Activated CD4-positive, alpha-beta T cell treated with anti-CD3 and anti-CD28 coated beads for 1 hour (primary cell): ENCODE measurements around the gene EPHA6.
"Not testable (repeated sequence)": the region's sequence is repeated elsewhere in the genome, so short reads cannot be mapped to it uniquely, and the experiment has no call there.

Source experiments
- DNase-seq: peaks from one replicate; pipeline ENCODE4 v3.0.0-alpha.2; 2020

The EPHA6 gene

DNA sequence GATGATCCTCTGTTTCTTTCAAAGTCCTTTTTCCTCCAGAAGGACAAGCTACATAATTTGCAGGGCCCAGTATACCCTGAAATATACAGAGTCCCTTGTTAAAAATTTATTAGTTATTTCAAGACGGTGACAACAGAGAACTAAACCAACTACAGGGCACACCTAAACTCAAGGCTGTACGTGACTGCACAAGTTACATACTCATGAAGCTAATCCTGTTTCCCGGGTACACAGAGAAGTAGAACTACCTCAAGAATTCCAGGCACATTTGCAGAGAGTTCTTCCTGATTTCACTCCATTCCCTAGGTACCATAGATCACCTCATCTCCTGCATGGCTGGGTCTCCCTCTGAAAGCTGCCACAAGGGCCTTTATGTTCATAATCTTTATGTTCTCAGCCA, 670.8 kb downstream of the EPHA6 start:
- DNase-seq, result no peak

DNA sequence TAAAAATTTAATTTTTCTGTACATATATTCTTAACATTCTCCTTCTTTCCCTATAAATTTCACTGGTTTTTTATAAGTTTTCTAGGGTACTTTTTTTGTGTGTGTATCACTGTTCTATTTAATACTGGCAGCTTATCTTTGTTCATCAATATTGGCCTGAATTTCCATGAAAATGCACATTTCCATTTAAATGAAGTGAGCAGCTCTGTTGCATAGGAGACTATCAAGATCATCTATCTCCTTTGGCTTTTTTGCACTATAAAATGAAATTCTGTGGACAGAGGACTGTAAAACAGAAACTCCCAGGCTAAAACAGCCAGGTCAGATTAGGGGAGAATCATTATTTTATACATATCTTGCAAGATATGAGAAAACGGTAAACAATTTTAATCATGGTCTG, 673.2 kb downstream of the EPHA6 start:
- DNase-seq, result no peak

DNA sequence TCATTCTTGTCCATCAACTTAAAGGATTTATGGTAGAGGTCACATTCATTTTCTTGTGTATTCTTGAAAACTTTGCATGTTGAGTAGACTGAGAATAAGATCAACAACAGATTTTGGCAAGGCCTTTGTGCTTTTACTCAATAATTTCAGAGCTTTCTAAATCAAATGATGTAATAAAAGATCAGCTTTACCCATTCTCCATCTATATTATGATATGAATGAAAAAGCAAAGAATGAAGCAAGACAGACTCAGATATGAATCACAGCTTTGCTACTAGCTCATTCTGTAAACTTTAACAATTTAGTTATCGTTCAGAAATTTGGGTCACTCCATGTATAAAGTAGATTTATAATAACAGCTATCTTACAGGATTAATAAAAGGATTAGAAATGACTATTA, 674.3 kb downstream of the EPHA6 start:
- DNase-seq, result no peak

DNA sequence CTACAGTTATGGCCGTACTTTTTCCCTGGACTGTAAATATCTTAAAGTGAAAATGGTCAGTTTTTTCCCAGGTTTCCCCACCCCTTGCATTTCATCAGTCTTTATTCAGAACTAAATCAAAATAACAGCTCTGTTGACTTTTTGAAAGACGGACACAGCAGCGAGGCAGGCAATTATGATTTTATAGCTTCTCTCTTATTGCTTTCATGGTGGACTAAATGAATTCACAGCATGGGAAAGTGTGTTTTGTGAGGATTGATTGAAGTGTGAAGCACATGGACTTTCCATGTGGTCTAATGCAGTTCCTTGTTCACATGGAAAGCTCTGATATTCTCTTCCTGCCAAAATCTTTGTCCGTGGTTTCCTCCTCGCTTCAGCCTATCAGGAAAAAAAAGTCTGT, 681.5 kb downstream of the EPHA6 start:
- DNase-seq, result no peak

DNA sequence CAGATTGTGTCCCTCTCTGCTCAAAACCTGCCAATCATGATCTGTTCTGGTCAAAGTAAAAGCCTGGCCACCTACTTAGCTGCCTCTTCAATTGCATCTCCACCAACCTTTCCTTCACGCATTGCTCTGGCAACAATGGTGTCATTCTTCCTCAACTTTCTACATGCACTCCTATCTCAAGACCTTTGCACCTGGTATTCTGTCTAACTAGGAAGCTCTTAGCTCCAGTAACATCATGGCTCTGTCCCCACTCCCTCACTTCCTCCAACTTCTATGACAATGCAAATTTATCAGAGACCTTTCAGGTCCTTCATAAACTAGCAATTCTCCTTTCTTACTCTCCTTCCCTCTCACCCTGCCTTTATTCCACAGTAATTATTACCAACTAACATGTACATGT, 682.7 kb downstream of the EPHA6 start:
- no peak for DNase-seq

DNA sequence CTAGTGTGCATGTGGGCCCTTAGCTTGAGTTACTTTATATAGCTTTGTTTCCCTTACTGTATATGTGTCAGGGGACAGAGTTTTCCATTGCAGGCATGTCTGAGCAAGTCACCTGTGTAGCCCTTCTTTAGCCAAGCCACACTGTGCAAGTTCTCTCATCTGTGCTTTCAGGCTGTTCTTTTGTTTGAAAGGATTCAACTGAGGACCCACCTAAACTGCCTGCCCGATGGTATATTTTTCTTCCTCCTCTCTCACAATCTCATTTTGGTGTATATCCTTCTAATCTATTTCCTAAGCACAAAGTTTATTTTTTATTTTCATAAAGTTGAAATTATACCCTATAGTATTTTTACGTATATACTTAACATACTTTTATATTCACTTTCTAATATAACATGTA, 690.1 kb downstream of the EPHA6 start:
- DNase-seq, result no peak

DNA sequence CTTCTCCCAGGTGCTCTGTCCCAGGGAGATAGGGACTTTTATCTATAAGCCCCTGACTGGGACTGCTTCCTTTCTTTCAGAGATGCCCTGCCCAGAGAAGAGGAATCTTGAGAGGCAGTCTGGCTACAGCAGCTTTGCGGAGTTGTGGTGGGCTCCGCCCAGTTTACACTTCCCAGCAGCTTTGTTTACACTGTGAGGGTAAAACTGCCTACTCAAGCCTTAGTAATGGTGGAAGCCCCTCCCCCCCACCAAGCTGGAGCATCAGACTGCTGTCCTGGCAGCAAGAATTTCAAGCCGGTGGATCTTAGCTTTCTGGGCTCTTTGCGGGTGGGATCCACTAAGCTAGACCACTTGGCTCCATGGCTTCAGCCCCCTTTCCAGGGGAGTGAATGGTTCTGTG, 696.4 kb downstream of the EPHA6 start:
- DNase-seq, result no peak

DNA sequence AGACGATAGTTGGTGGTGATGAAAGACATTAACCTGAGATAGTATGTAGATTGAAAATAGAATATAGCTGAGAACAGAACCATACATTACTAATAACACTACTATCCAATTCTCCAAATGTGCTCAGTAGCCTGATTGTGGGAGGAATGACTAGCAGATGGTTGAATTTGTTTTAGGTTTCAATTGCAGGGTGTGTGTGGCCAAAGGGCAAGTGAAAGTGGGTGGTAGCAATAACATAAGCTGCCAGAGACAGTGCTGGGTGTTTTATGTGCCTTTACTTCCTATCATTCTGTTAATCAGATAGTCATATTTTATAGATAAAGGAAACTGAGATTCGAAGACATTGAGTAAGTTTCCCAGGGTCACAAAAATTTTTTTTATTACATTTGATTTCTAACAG, 700.7 kb downstream of the EPHA6 start:
- DNase-seq, result no peak

DNA sequence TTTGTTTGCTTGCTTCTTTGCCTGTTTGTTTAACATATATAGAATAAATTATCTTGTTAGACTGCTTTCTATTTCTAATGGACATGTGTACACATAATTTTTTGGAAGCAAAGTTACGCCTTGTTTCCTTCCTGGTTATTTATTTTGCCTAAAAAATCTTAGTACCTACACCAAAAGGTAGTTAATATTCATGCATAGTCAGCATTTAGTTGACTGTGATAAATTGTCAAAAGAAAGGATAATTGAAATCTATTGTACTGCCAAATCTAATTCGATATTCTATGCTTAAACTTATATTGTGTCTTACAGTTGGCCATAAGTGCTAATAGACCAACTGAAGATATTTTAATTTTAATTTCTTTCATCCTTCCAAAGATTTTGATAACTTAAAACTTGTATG, 716.3 kb downstream of the EPHA6 start:
- DNase-seq, result no peak

DNA sequence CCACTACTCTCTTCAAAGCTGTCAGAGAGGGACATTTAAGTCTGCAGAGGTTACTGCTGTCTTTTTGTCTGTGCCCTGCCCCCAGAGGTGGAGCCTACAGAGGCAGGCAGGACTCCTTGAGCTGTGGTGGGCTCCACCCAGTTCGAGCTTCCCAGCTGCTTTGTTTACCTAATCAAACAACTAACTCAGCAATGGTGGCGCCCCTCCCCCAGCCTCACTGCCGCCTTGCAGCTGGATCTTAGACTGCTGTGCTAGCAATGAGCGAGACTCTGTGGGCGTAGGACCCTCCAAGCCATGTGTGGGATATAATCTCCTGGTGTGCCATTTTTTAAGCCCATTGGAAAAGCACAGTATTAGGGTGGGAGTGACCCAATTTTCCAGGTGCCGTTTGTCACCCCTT, 733.2 kb downstream of the EPHA6 start:
- not testable (repeated sequence) for DNase-seq

DNA sequence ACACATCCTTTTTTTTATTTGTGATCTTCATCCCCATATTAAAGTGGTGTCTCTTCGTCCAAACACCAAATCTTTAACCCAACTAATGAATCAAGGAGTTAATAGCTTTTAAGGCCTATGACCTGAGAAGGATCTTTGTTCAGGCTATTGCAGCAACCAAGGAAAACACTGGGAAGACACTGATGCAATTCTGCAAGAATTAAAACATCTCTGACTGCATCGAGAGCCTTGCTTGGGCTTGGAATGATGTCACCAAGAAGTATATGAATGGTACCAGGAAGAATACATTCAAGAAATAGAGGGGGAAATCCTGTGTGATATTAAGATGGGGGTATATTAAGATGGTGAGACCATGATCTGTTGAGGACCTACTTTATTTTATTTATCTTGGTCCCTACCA, 736.0 kb downstream of the EPHA6 start:
- DNase-seq, result no peak

DNA sequence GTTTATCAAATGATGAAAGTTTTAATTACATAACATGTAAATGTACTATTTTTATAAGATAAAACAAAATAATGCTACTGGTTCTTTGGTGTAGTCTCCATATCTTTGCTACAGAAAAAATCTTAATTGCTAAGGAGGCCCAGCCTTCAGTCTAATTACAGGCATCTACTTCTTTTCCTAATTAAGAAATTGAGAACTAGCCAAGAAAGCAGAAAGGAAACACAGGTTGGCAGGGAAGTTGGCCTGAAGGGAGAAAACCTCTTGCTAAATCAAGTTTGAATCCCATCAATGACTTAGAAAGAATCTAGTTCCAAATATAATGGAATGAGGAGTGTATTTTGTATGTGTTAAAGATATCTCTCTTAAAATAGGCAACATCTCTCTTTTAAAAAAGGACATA, 737.8 kb downstream of the EPHA6 start:
- DNase-seq, result no peak

DNA sequence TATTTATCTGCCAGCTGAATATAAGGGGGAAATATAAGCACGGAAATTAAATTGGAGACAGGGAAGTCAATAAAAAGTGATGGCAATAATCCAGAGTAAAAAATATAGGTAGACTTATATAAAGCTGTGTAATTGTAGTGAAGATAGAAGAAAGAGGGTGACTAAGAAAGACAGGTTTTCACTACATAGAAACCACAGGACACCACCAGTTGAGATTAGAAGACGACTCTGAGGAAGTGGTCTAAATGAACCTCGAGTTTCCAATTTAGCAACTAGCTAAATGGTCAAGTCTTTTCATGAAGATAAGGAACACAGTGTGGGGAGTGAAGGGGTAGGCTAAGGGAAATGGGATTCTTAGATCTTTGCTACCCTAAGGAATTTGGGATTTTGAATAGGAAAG, 761.3 kb downstream of the EPHA6 start:
- no peak for DNase-seq

DNA sequence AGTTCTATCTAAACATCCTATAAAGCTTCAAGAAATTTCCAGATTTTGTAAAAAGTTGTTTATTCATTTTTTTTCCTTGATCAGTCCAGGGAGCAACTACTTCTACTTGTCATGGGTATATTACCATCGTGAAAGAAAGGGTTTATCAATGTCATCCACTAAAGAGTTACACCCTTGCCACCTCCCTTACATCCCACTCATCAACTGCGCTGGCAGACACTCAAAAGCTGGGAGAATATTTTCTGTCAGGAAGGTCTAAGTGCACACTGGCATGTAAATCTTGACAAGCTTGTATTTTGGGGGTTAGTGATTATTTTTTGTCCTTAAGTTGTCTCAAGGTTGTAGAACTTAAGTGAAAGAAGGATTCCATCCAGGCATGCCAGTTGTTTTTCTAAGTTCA, 761.8 kb downstream of the EPHA6 start:
- no peak for DNase-seq

DNA sequence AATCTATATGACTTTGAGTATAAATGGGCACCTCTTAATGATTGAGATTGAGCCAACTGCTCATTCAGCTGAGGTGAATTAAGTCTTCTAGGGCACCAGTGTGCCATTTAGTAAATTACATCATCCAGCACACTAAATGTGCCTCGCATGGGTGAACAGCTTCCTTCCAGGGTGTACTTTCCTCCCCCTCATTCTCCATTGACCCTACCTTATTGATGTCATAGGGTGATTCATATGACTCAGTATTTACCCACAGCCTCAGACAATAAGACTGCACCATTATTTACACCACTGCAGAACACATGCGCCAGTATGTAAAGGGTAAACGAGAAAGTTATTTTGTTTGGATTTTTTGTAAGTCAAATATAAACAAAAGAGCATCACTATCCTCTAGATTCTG, 765.0 kb downstream of the EPHA6 start:
- DNase-seq, result no peak

DNA sequence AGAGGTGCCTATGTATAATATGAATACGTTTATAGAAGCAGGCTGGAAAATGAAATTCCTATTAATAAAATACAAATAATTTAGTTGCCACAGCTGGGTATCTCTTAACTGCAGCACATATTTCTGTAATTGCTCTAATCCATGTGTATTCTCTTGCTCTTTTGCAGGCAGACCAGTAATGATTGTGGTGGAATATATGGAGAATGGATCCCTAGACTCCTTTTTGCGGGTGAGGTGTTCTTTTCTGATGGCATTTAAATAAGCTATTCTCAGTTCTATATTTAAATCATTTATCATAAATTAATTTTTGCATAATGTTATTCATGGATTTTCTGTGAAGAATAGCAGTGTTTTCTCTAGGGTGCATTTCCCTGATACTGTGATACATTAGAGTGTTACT, 796.2 kb downstream of the EPHA6 start:
- no peak for DNase-seq

DNA sequence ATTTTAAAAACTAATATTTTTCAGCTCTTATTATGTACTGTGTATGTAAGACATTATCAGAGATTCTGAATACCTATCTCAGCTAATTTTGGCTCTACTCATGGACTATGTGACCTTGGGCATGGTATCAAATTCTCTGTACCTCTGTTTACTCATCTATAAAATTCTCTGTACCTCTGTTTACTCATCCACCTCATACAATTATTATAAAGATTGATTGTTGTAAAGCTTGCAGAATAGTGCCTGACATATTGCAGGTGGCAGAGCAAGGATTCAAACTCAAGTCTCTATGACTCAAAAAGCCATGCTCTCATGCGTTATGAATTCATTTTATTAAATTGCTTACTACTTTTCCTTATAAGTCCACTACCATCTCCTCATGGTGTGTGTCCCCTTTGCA, 798.2 kb downstream of the EPHA6 start:
- no peak for DNase-seq

DNA sequence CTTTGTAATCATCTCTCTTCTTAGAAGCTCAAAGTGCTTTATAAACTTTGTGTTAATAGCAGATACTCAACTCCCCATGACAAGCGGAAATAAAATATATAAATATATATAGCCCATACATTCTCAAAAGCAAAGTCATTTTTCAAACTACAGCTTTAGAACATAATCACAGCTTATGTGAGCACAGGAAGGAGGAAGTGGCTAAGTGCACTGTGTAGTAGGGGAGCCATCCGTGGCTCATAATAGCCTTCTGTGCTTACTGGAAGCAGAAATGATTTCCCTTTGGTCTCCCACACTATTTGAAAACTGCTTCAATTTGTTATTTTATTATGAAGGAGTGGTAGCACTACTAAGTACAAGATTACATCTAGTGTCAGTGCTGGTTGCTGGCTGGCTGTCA, 798.7 kb downstream of the EPHA6 start:
- DNase-seq, result no peak

DNA sequence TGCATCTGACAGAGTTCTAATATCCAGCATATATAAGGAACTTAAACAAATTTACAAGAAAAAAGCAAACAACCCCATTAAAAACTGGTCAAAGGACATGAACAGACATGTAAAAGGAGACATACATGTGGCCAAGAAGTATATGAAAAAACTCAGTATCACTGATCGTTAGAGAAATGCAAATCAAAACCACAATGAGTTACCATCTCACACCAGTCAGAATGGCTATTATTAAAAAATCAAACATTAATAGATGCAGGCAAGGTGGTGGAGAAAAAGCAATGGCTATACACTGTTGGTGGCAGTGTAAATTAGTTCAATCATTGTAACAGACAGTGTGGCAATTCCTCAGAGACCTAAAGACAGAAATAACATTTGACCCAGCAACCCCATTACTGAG, 806.1 kb downstream of the EPHA6 start:
- DNase-seq, result not testable (repeated sequence)

DNA sequence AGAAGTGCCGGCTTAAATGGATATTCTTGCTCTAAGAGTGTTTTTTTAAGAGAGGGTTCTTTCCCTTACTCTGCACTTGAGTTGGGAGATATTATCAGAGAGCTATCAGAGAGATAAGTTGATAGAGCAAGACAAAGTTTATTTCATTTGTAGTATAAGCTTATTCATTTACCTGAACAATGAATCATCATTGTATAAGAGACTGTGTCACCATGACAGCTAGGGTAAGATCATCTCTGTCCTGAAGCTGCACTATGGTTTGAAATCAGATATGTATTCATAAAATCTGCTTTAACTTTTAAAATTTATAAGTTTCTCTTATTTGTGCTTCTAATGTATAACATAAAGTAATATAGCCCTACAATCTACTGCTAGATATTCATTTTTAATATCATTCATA, 822.1 kb downstream of the EPHA6 start:
- DNase-seq, result no peak

DNA sequence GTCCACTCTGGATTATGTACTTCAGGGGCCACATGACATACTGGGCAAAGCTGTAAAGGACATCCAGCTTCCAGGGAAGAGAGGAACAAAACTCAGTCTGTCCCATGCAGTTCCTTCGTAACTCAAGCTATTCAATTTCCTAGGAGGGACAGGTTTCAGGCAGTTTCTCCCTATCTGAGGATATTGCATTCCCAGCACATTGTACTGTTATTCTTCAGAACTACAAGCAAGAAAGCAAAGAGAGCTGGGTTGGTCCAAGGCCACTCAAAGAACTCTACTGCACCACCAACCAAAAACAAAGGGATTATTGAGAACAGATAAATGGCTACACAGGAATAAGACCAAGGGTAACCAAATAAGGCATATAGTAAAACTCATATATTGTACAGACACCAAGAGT, 832.5 kb downstream of the EPHA6 start:
- DNase-seq, result no peak

DNA sequence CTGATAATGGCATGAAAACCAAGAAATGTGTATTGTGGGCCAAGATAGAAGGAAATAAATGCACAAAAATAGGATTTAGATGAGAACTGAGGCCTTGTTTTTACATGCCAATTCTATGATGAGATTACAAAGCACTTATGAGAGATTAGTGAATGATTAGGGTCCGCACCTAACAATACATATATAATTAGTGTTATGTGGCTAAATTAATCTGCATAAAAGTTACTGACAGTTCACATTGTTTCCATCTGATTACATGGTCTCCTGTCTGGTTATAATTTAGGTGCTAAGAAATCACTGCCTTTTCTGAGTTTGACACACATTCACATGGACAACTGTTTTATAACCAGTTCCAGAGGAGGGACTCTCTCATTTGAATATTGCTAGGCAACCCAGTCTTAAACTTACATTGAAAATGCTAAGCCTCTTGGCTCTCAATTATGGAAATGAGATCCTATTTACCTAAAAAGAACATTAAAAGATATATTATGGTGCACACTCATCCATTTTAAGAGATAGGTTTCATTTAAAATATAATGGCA, 833.1 kb downstream of the EPHA6 start:
- DNase-seq, result no peak

DNA sequence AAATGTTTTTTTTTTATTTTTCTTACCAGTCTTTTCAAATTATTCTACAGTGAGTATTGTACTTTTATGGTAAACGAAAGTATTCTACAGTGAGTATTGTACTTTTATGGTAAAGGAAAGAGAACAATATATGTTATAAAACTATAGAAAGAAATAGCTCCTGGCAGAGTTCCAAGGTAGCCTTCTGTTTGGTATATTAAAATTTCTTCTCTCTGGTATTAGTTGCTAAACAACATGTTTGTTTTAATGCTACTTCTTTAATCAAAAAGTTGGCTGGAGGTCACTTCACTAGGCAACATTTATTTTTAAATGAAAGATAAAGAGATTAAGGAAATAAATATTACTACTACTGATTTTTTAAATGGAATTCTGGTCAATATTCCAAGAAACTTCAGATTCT, 841.6 kb downstream of the EPHA6 start:
- DNase-seq, result no peak

DNA sequence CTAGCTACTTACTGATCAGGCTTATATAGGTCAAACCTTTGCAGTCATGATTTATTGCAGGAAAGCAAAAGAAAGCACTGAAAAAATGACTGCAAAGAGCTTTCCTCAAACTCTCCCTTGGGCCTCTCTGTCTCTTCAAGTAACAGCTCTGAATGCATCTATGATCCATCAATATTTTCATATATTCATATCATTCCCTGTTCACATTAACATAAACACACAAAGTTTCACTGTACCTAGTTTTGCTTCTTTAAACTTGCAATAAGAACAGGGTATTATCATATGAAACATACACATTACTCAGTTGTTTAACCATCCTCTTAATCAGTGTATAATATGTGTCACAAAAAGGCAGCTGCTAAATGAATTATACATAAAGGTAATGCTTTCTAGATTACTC, 842.2 kb downstream of the EPHA6 start:
- DNase-seq, result no peak

DNA sequence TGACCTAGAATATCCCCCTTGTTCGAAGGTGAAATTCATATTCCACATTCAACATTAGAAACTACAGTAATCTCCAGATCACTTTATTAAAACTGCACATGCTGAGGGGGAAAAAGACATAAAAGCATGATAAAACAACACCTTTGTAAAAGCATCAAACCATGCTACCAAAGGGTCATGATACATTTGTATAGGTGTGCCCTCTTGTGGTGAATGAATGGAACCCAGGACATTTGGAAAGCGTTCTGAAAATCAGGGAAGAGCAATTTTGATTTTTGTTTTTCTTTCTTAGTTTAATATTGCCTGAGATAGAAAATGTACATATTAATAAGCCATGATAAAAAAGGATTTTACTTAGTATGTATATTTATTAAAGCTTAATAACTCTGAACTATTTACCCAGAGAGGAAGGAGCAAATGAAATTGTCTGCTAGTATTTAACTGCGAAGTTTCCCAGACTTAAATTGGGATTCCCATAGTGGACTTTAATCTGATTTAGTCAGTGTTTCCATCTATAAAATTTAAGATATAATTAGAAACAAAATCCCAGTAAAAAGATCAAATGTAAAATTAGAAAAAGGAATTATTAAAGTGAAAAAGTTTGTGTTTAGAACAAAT, 844.4 kb downstream of the EPHA6 start:
- DNase-seq, result no peak

DNA sequence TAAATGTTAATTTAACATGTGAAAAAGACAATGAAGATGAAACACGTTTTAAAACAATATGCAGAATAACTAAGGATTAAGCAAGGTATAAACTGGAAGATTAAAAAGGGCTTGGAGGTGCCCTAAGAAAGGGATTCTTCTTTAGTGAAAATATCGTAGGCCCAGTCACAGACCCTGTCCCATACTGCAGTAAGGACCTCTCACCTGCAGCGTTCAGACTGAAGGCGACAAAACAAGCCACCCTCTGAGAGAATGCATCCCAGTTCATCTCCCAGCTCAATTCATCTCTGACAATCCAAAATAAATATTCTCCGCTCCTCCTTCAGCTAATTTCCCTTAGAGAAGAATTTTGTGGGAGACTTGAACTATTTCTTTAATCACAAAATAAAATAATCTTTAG, 847.9 kb downstream of the EPHA6 start:
- no peak for DNase-seq
